SH-SY5Y (cell line): Measurements from ENCODE around the gene NFATC2.

Experiments
- GATA2 ChIP-seq: IDR thresholded peaks from 2 replicates; pipeline ENCODE4 v1.6.1; 2011; ENCODE audit warnings: mild to moderate bottlenecking, low read depth, low read length
- GATA3 ChIP-seq: IDR thresholded peaks from 2 replicates; pipeline ENCODE4 v1.6.1; 2011; ENCODE audit warnings: low read depth, mild to moderate bottlenecking, low read length, moderate library complexity

DNA sequence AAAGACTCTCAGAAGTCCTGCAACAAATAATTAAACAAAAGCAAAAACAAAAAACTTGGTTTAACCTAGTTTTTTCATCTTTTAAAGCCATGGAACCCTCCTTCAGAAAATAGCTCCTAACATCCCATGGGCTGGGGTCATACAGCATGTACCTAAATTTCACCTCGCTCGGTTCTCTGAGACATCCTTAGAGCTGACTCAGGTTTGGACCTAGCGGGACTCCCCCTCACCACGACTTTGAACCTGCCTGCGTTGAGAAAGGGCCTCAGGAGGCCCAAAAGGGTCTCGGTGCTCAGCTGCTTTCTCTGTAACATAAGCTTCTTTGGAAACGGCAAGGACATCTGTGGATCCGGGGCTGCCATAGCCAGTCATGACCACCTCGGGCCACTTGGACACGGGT is 112.8 kb downstream of the NFATC2 start:
- TF ChIP-seq GATA3, result no peak
- TF ChIP-seq GATA2, result no peak
